ENCODE data around the gene AMELY. TPM values are rescaled to one million over a fixed set of nuclear protein-coding genes. Genes with fewer than 3 reads are reported as not detected.
"Not testable (repeated sequence)": the region's sequence is repeated elsewhere in the genome, so short reads cannot be mapped to it uniquely, and the experiment has no call there.

AMELY gene
- total and polyA plus RNA-seq, 11 donors = not detected

GRCh38 chrY:6909118-6909521, 2.4 kb downstream of the AMELY start:
- H3K36me3 ChIP-seq = no peaks in the 10 kb centered on the region
- ATAC-seq (no peak), DNase-seq (no peak)
- TF ChIP-seq POLR2A (IDR thresholded peaks at IDR 0.05) (no peak), CTCF (IDR thresholded peaks at IDR 0.05) (no peak)
- 1% methylated on average over 14 of the region's 14 CpGs; no CpG with 5 or more reads in 2 of the 4 donors for WGBS, 4 donors
- H3K4me3 ChIP-seq = no peak overlapping the region
- H3K4me1 ChIP-seq = no peaks in the 10 kb centered on the region
- no peak overlapping the region for H3K27ac ChIP-seq
- intact Hi-C loops (cut with DNase I) = no loop called here
- peaks cover 0 to 10% (median 0%) of the 10 kb centered on the region in 9 donors for H3K27me3 ChIP-seq
- H3K9me3 ChIP-seq = no peaks in the 10 kb centered on the region

- H3K4me1 ChIP-seq; DNase-seq; H3K9me3 ChIP-seq; H3K4me3 ChIP-seq; intact Hi-C loops (cut with DNase I); H3K36me3 ChIP-seq; H3K27ac ChIP-seq; ATAC-seq: not testable (repeated sequence)
- 64 to 70% methylated on average over 6 of the region's 6 CpGs; no CpG with 5 or more reads in 2 of the 4 donors for WGBS, 4 donors
- peaks cover 0 to 10% (median 0%) of the 10 kb centered on the region in 9 donors for H3K27me3 ChIP-seq
These were observed 3.5 kb downstream of the AMELY start for GRCh38 chrY:6908021-6908420.

GRCh38 chrY:6907591-6907990, 4.0 kb downstream of the AMELY start:
- DNase-seq (no peak), ATAC-seq (no peak)
- intact Hi-C loops (cut with DNase I) = no loop called here
- Histone ChIP-seq H3K9me3 (no peaks in the 10 kb centered on the region), H3K27me3 (peaks cover 0 to 10% (median 0%) of the 10 kb centered on the region in 9 donors), H3K36me3 (no peaks in the 10 kb centered on the region), H3K4me1 (no peaks in the 10 kb centered on the region), H3K27ac (no peak overlapping the region), H3K4me3 (no peak overlapping the region)
- TF ChIP-seq POLR2A (IDR thresholded peaks at IDR 0.05) (no peak), CTCF (IDR thresholded peaks at IDR 0.05) (no peak)
- WGBS, 4 donors = 62 to 80% methylated on average over 1 of the region's 1 CpG; no CpG with 5 or more reads in 2 of the 4 donors

GRCh38 chrY:6902116-6902515, 9.4 kb downstream of the AMELY start:
- H3K36me3 ChIP-seq; H3K27ac ChIP-seq; H3K4me1 ChIP-seq; H3K9me3 ChIP-seq; H3K27me3 ChIP-seq; DNase-seq; H3K4me3 ChIP-seq; intact Hi-C loops (cut with DNase I); ATAC-seq: not testable (repeated sequence)

DNA sequence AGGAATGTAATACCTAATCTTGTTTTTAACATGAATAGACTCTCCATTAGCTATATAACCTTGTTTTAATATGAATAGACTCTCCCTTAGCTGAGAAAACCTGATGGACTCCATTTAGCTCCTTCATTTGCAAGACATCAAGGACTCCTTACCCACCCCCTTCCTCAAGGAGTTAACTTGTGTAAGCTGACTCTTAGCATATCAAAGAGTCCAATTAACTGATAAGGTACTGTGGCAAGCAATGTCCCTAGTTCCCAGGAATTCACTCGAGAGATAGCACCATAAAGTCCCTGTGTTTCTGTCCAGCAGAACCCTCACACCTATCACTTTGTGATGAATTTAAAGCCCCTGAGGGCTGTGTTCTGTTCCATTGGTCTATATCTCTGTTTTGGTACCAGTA, 16.3 kb downstream of the AMELY start:
- H3K4me1 ChIP-seq = no peaks in the 10 kb centered on the region
- H3K27ac ChIP-seq = no peak overlapping the region
- WGBS, 4 donors = 3% methylated on average over 1 of the region's 1 CpG; no CpG with 5 or more reads in 2 of the 4 donors
- no peak for DNase-seq
- H3K9me3 ChIP-seq = no peaks in the 10 kb centered on the region
- intact Hi-C loops (cut with DNase I) = no loop called here
- no peaks in the 10 kb centered on the region for H3K36me3 ChIP-seq
- H3K4me3 ChIP-seq = no peak overlapping the region
- ATAC-seq = no peak
- H3K27me3 ChIP-seq = no peaks in the 10 kb centered on the region
- TF ChIP-seq CTCF (IDR thresholded peaks at IDR 0.05) (no peak), POLR2A (IDR thresholded peaks at IDR 0.05) (no peak)

Measured in heart left ventricle (tissue), 16 donors.